OCI-LY1 (cell line): ENCODE data around the gene GRK2.

Experiments
- H2AFZ ChIP-seq: fragments of 200-600 bp; sonication (generic), shearing (Covaris generic); 2 replicates; pipeline ENCODE4 v1.6.0; 2014; ENCODE audit warnings: antibody characterized with exemption, mild to moderate bottlenecking, low read length
- H3F3A ChIP-seq: fragments of 200-600 bp; sonication (generic), shearing (Covaris generic); 2 replicates; pipeline ENCODE4 v1.6.0; 2014; ENCODE audit warnings: mild to moderate bottlenecking, antibody characterized with exemption, low read length, moderate library complexity; ENCODE audit not compliant: insufficient read depth
- H3K27ac ChIP-seq: fragments of 200-600 bp; sonication (generic); 2 replicates; pipeline ENCODE4 v1.5.1; 2014; ENCODE audit warnings: low read length, mixed run types, mild to moderate bottlenecking, low read depth; ENCODE audit not compliant: poor library complexity, severe bottlenecking
- H3K27me3 ChIP-seq: fragments of 200-600 bp; sonication (generic); 2 replicates; pipeline ENCODE4 v1.6.0; 2014; ENCODE audit warnings: antibody characterized with exemption, mild to moderate bottlenecking, low read length, moderate library complexity; ENCODE audit not compliant: insufficient read depth
- H3K36me3 ChIP-seq: fragments of 200-600 bp; sonication (generic); 2 replicates; pipeline ENCODE4 v1.6.1; 2014; ENCODE audit warnings: mild to moderate bottlenecking, antibody characterized with exemption, low read length, moderate library complexity, mixed read lengths; ENCODE audit not compliant: insufficient read depth
- H3K4me1 ChIP-seq: fragments of 200-600 bp; sonication (generic); 2 replicates; pipeline ENCODE4 v1.5.1; 2014; ENCODE audit warnings: mild to moderate bottlenecking, low read length, moderate library complexity; ENCODE audit not compliant: insufficient read depth, severe bottlenecking
- H3K4me2 ChIP-seq: fragments of 200-600 bp; sonication (generic), shearing (Covaris generic); 2 replicates; pipeline ENCODE4 v1.6.1; 2014; ENCODE audit warnings: low read length
- H3K4me3 ChIP-seq: fragments of 200-600 bp; sonication (generic); 2 replicates; pipeline ENCODE4 v1.5.1; 2014; ENCODE audit warnings: low read length, low read depth, mild to moderate bottlenecking, mixed read lengths; ENCODE audit not compliant: poor library complexity, severe bottlenecking
- H3K79me2 ChIP-seq: fragments of 200-600 bp; shearing (Covaris generic); 2 replicates; pipeline ENCODE4 v1.6.1; 2016; ENCODE audit warnings: mixed run types, low read length, mixed read lengths; ENCODE audit not compliant: insufficient read depth
- H3K9ac ChIP-seq: fragments of 200-600 bp; sonication (generic), shearing (Covaris generic); 2 replicates; pipeline ENCODE4 v1.6.1; 2014; ENCODE audit warnings: mild to moderate bottlenecking, low read length, mixed read lengths
- H3K9me2 ChIP-seq: fragments of 200-600 bp; sonication (generic), shearing (Covaris generic); 2 replicates; pipeline ENCODE4 v1.6.1; 2014; ENCODE audit warnings: low read depth, mild to moderate bottlenecking, low read length, mixed read lengths
- H3K9me3 ChIP-seq: fragments of 200-600 bp; shearing (Covaris generic); 2 replicates; pipeline ENCODE4 v1.6.1; 2014; ENCODE audit warnings: low read length, mixed read lengths
- H4K20me1 ChIP-seq: fragments of 200-600 bp; sonication (generic), shearing (Covaris generic); 2 replicates; pipeline ENCODE4 v1.6.0; 2016; ENCODE audit warnings: mild to moderate bottlenecking, low read length; ENCODE audit not compliant: insufficient read depth
- CTCF ChIP-seq: fragments of 200-600 bp; sonication (generic), shearing (Covaris generic); IDR thresholded peaks from 2 replicates; pipeline ENCODE4 v1.5.1; 2017; ENCODE audit warnings: mild to moderate bottlenecking, antibody characterized with exemption, low read length, moderate library complexity, mixed read lengths
- EZH2 ChIP-seq: fragments of 200-600 bp; sonication (generic), shearing (Covaris generic); IDR thresholded peaks from 2 replicates; pipeline ENCODE4 v1.8.0; 2017; ENCODE audit warnings: borderline replicate concordance, mixed run types, mild to moderate bottlenecking, antibody characterized with exemption, low read length, moderate library complexity, mixed read lengths

The GRK2 gene

GRCh38 chr11:67282155-67282875 lies 16.0 kb downstream of the GRK2 start:
- Histone ChIP-seq H2AFZ (no peak overlapping the region), H3K27ac (no peak overlapping the region), H3K27me3 (no peaks in the 10 kb centered on the region), H3K4me2 (no peak overlapping the region), H3K4me1 (peaks cover 31% of the 10 kb centered on the region), H3K9me2 (no peaks in the 10 kb centered on the region), H3K36me3 (peaks cover 96% of the 10 kb centered on the region), H3K9me3 (no peaks in the 10 kb centered on the region), H3F3A (no peaks in the 10 kb centered on the region), H3K79me2 (no peaks in the 10 kb centered on the region), H3K4me3 (no peak overlapping the region), H3K9ac (no peak overlapping the region), H4K20me1 (no peaks in the 10 kb centered on the region)
- TF ChIP-seq CTCF (no peak), EZH2 (no peak)

GRCh38 chr11:67282876-67283371 lies 16.7 kb downstream of the GRK2 start:
- H3K4me2 ChIP-seq, result no peak overlapping the region
- no peaks in the 10 kb centered on the region for H3K79me2 ChIP-seq
- H3K4me3 ChIP-seq, result no peak overlapping the region
- H3K27me3 ChIP-seq, result no peaks in the 10 kb centered on the region
- H2AFZ ChIP-seq, result no peak overlapping the region
- no peak overlapping the region for H3K27ac ChIP-seq
- H3K9ac ChIP-seq, result no peak overlapping the region
- peaks cover 93% of the 10 kb centered on the region for H3K36me3 ChIP-seq
- no peaks in the 10 kb centered on the region for H3K9me2 ChIP-seq
- TF ChIP-seq EZH2, result no peak
- no peak for TF ChIP-seq CTCF
- H3K9me3 ChIP-seq, result no peaks in the 10 kb centered on the region
- no peaks in the 10 kb centered on the region for H4K20me1 ChIP-seq
- H3F3A ChIP-seq, result no peaks in the 10 kb centered on the region
- peaks cover 31% of the 10 kb centered on the region for H3K4me1 ChIP-seq

GRCh38 chr11:67283481-67283963 lies 17.2 kb downstream of the GRK2 start:
- H2AFZ ChIP-seq, result no peak overlapping the region

More at GRCh38 chr11:67283481-67283963, 17.2 kb downstream of the GRK2 start:
- H3K4me2 ChIP-seq, result no peak overlapping the region
- H3K27ac ChIP-seq, result no peak overlapping the region
- no peaks in the 10 kb centered on the region for H3F3A ChIP-seq
- no peaks in the 10 kb centered on the region for H3K27me3 ChIP-seq
- TF ChIP-seq EZH2 (no peak), CTCF (no peak)
- H3K9ac ChIP-seq, result no peak overlapping the region
- no peaks in the 10 kb centered on the region for H4K20me1 ChIP-seq
- H3K36me3 ChIP-seq, result peaks cover 87% of the 10 kb centered on the region
- H3K79me2 ChIP-seq, result no peaks in the 10 kb centered on the region
- H3K4me1 ChIP-seq, result peaks cover 29% of the 10 kb centered on the region
- no peaks in the 10 kb centered on the region for H3K9me3 ChIP-seq
- H3K9me2 ChIP-seq, result no peaks in the 10 kb centered on the region
- no peak overlapping the region for H3K4me3 ChIP-seq
